Measurements from ENCODE around the gene COL4A6. TPM values are rescaled to one million over a fixed set of nuclear protein-coding genes. Genes with fewer than 3 reads are reported as not detected.

Gene COL4A6
- total and polyA plus RNA-seq, 4 donors, result under 0.01 to 0.09 (median 0.07) TPM; not detected in 1

GRCh38 chrX:108304757-108305156, 133.5 kb downstream of the COL4A6 start:
- H3K4me1 ChIP-seq (ENCODE audit: control insufficient read depth in 4 of 4, insufficient read depth in 4 of 4, low read length in 3 of 4), result peaks cover 0 to 14% (median 7%) of the 10 kb centered on the region in 4 donors
- no peak for TF ChIP-seq RXRA (IDR thresholded peaks at IDR 0.05)
- TF ChIP-seq MAX (IDR thresholded peaks at IDR 0.05), result no peak
- no peak for TF ChIP-seq YY1 (IDR thresholded peaks at IDR 0.05)
- no peak for TF ChIP-seq HNF4G (IDR thresholded peaks at IDR 0.05)
- no peak for TF ChIP-seq EGR1 (IDR thresholded peaks at IDR 0.05; ENCODE audit: low read depth in 2 of 2)
- no peak for TF ChIP-seq JUND (IDR thresholded peaks at IDR 0.05)
- TF ChIP-seq FOXA1 (IDR thresholded peaks at IDR 0.05), result no peak
- no peak for TF ChIP-seq CTCF (IDR thresholded peaks at IDR 0.05; ENCODE audit: low read depth, low read length, missing input control)
- TF ChIP-seq ATF3 (IDR thresholded peaks at IDR 0.05), result no peak
- TF ChIP-seq TAF1 (conservative IDR thresholded peaks at IDR 0.05), result no peak
- no peak for TF ChIP-seq REST (IDR thresholded peaks at IDR 0.05)
- TF ChIP-seq SP1 (IDR thresholded peaks at IDR 0.05), result no peak
- no peak for TF ChIP-seq GABPA (IDR thresholded peaks at IDR 0.05 in 1 of 2, conservative IDR thresholded peaks at IDR 0.05 in 1 of 2)
- TF ChIP-seq ZBTB33 (IDR thresholded peaks at IDR 0.05), result no peak
- no peak for TF ChIP-seq RAD21 (IDR thresholded peaks at IDR 0.05)
- TF ChIP-seq HNF4A (conservative IDR thresholded peaks at IDR 0.05), result no peak
- no peak for TF ChIP-seq NR2F2 (IDR thresholded peaks at IDR 0.05)
- TF ChIP-seq FOXA2 (IDR thresholded peaks at IDR 0.05), result no peak
- WGBS, result 62% methylated on average over 2 of the region's 2 CpGs

More at GRCh38 chrX:108304757-108305156, 133.5 kb downstream of the COL4A6 start:
- Histone ChIP-seq H3K9me3 (ENCODE audit: control insufficient read depth in 4 of 4, low read length in 3 of 4) (no peaks in the 10 kb centered on the region), H3K36me3 (ENCODE audit: control insufficient read depth in 4 of 4, insufficient read depth in 3 of 4, low read depth in 1 of 4, low read length in 3 of 4) (no peaks in the 10 kb centered on the region), H3K9ac (ENCODE audit: low read depth in 1 of 2, low read length in 2 of 2) (no peak overlapping the region), H3K27ac (ENCODE audit: low read depth in 1 of 2, low read length in 2 of 2) (no peak overlapping the region), H3K4me3 (ENCODE audit: low read depth in 1 of 3, low read length in 3 of 3) (no peak overlapping the region), H3K27me3 (ENCODE audit: control insufficient read depth in 4 of 4, insufficient read depth in 4 of 4, low read length in 3 of 4) (no peaks in the 10 kb centered on the region)
- no peak for DNase-seq (ENCODE audit: low spot score)
